CD4-positive, alpha-beta T cell treated with Interleukin-15 for 4 hours (primary cell): ENCODE measurements around the gene CDC27.
A peak's percentile ranks its signal among the peaks of the same experiment; 100 is the strongest.
"Not testable (repeated sequence)": the region's sequence is repeated elsewhere in the genome, so short reads cannot be mapped to it uniquely, and the experiment has no call there.

Experiments used
- DNase-seq: peaks from one replicate; pipeline ENCODE4 v3.0.0-alpha.2; 2020; ENCODE audit warnings: low spot score

CDC27 gene

GRCh38 chr17:47193931-47194511 is 4.9 kb upstream of the CDC27 start:
- DNase-seq: no peak

- DNase-seq: peak; percentile 12
Measured at GRCh38 chr17:47192554-47192953, 3.5 kb upstream of the CDC27 start.

GRCh38 chr17:47190770-47191169 is 1.7 kb upstream of the CDC27 start:
- DNase-seq: no peak

- no peak for DNase-seq
Measured at GRCh38 chr17:47190243-47190642, 1.1 kb upstream of the CDC27 start.

DNA sequence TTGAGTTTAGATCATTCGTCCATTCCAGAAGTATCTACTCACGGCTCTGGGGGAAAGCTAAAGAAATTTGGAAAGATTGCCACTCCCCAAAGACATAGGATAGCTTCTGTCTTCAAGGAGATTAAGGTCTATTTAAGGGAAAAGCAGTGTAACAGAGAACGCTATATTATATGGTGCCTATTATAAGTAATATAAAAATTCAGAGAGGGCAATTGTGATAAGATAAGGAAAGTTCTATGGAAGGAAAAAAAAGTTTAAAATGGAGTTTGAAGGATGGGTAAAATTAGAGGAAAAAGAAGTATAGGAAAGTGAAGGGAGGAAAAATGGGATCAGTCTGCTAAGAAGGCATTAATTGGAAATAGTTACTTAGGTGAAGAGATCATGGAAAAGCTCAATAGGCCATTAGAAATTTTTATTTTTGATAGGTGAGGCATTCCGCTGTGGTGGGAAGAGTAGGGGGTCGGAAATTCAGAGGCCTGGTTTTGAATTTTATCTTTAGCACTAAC is 690 bp upstream of the CDC27 start:
- DNase-seq: no peak

GRCh38 chr17:47188271-47188875 is 722 bp downstream of the CDC27 start:
- DNase-seq: peak; percentile 5

DNA sequence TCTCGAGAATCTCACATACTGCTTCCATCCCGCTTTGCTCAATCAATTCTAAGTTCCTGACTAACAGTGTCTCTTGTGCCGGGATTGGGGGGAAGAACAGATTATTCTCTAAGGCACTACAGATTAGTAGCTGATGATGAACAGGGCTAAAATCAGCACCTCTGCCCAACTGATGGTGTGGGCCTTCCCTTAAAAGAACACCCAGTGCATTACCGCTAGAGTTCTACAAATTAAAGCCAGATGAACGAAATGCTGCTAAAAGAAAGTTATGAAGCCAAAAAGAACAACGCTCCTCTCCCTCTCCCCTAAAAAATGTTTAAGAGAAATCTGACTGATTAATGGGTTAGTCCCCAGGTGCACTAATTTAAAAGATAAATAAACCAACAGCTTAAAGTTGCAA is 4.4 kb downstream of the CDC27 start:
- DNase-seq: no peak

DNA sequence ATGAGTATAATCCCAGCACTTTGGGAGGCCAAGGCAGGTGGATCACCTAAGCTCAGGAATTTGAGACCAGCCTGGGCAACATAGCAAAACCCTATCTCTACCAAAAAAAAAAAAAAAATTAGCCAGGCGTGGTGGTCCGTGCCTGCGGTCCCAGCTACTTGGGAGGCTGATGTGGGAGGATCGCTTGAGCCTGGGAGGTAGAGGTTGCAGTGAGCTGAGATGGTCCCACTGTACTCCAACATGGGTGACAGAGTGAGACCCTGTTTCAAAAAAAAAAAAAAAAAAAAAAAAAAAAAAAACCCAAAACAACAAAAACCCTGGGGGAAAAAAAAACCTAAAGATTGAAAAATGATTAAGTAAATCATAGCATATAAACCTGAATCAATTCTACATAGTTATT is 8.1 kb downstream of the CDC27 start:
- not testable (repeated sequence) for DNase-seq

DNA sequence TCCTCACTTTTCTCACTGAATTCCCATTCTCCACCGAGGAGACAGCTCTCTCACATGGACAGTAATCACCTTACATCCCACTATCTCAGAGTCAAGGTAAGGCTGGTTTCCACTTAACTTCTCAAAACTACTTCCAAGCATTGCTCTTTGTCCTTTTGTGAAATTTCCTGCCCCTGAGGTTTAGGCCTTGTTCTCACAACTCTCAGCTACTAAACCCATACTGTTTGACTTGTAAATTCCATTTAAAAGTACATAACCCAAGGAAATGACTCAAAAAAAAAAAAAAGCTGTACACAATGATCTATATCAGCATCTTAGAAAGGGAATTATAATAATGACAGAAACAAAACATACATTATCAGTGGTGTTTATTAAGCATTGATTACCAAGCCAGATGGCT is 8.8 kb downstream of the CDC27 start:
- no peak for DNase-seq

DNA sequence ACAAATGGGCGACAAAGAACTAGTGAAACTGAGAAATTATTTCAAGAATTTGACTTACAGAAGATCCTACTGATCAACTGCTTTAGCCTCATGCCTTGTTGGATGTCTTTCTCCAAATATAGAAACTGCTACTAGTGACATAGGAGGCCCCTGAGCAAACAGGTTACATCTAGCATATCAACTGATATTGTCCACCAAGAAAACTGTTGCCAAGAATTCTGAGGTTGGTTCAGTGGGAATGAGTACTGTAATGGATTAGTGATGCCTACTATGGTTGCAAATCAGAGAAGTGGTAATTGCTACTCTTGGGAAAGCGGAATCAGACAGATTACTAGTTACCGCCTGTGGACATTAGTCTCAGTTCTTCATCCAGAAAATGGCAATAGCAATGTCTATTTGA is 10.0 kb downstream of the CDC27 start:
- no peak for DNase-seq

DNA sequence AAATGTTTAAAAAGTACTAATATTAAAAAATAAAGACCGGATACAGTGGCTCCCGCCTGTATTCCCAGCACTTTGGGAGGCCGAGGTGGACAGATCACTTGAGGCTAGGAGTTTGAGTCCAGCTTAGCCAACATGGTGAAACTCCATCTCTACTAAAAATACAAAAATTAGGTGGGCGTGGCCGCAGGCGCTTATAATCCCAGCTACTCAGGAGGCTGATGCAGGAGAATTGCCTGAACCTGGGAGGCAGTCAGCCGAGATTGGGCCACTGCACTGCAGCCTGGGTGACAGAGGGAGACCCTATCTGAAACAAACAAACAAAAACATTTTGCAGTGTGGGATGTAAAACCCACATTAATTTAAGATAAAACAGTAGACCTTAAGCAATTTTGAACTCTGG is 11.8 kb downstream of the CDC27 start:
- no peak for DNase-seq

GRCh38 chr17:47176389-47176826 is 12.7 kb downstream of the CDC27 start:
- no peak for DNase-seq

GRCh38 chr17:47174823-47175222 is 14.3 kb downstream of the CDC27 start:
- DNase-seq: not testable (repeated sequence)

- no peak for DNase-seq
Measured at GRCh38 chr17:47172696-47173565, 16.2 kb downstream of the CDC27 start.

GRCh38 chr17:47170710-47171109 is 18.4 kb downstream of the CDC27 start:
- DNase-seq: no peak

DNA sequence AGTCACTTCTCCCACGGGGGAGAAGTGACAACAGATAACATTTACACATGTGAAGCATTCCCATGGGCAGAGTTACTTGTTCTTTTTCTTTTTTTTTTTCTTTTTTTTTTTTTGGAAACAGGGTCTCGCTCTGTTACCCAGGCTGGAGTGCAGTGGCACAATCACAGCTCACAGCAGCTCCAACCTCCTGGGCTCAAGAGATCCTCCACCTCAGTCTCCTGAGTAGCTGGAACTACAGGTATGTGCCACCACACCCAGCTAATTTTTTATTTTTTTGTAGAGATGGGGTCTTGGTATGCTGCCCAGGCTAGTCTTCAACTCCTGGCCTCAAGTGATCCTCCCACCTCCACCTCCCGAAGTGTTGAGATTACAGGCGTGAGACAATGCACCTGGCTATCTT is 20.2 kb downstream of the CDC27 start:
- DNase-seq: not testable (repeated sequence)

DNA sequence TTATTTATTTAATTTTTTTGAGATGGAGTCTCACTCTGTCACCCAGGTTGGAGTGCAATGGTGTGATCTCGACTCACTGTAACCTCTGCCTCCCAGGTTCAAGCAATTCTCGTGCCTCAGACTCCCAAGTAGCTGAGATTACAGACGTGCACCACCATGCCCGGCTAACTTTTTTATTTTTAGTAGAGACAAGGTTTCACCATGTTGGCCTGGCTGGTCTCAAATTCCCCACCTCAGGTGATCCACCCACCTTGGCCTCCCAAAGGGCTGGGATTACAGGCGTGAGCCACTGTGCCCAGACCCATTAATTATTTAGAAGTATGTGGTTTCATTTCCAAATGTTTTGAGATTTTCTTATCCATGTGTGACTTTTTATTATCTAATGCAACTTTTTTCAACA is 22.2 kb downstream of the CDC27 start:
- DNase-seq: not testable (repeated sequence)

- DNase-seq: no peak
Measured at GRCh38 chr17:47165137-47165536, 24.0 kb downstream of the CDC27 start.

GRCh38 chr17:47164263-47164662 is 24.8 kb downstream of the CDC27 start:
- DNase-seq: no peak

DNA sequence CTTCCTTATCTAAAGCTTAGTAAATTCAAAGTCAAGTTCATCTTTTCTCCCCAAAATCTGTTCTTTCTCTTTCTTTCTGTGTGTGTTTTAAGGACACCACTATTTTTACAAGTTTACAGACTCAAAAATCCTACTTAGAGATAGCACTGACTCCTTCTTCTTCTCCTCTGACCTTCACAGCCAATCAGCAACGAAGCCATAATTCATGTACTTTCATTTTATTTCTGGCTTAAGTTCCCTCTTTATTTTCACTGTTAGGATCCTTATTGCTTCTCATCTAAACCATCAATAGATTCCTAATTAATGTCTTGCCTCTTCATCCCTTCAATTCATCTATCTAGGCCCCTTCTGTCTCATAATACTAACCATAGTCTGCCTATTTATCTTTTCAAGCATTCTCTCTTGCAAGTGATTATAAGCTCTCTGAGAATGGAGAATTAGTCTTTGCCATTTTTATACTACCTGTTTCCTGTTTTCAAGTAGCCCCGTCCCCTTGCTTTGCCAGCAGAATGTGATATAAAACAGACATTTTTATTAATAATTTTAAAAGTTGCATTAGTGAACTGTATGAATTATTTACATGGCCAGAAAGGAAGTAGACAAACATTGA is 27.0 kb downstream of the CDC27 start:
- no peak for DNase-seq

DNA sequence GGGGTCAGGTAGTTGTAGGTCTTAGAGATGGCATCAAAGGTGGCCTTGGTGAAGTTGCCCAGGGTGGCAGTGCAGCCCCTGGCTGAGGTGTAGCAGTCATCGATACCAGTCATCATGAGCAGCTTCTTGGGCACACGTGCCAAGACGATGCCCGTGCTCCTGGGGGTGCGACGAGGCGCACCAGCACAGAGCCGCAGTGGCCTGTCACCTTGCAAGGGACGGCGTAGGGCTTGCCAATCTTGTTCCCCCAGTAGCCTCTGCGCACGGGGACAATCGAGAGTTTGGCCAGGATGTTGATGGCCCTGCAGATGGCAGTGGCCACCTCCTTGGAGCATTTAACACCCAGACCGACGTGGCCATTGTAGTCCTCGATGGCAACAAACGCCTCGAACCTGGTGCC is 29.8 kb downstream of the CDC27 start:
- no peak for DNase-seq

- DNase-seq: no peak
Measured at GRCh38 chr17:47145351-47145750, 43.7 kb downstream of the CDC27 start.

GRCh38 chr17:47135235-47135634 is 53.9 kb downstream of the CDC27 start:
- no peak for DNase-seq
